OCI-LY1 (cell line): Measurements from ENCODE around the gene TMEM59L.

Source experiments
- H2AFZ ChIP-seq: fragments of 200-600 bp; sonication (generic), shearing (Covaris generic); 2 replicates; pipeline ENCODE4 v1.6.0; 2014; ENCODE audit warnings: antibody characterized with exemption, mild to moderate bottlenecking, low read length
- H3F3A ChIP-seq: fragments of 200-600 bp; sonication (generic), shearing (Covaris generic); 2 replicates; pipeline ENCODE4 v1.6.0; 2014; ENCODE audit warnings: mild to moderate bottlenecking, antibody characterized with exemption, low read length, moderate library complexity; ENCODE audit not compliant: insufficient read depth
- H3K27ac ChIP-seq: fragments of 200-600 bp; sonication (generic); 2 replicates; pipeline ENCODE4 v1.5.1; 2014; ENCODE audit warnings: low read length, mixed run types, mild to moderate bottlenecking, low read depth; ENCODE audit not compliant: poor library complexity, severe bottlenecking
- H3K27me3 ChIP-seq: fragments of 200-600 bp; sonication (generic); 2 replicates; pipeline ENCODE4 v1.6.0; 2014; ENCODE audit warnings: antibody characterized with exemption, mild to moderate bottlenecking, low read length, moderate library complexity; ENCODE audit not compliant: insufficient read depth
- H3K36me3 ChIP-seq: fragments of 200-600 bp; sonication (generic); 2 replicates; pipeline ENCODE4 v1.6.1; 2014; ENCODE audit warnings: mild to moderate bottlenecking, antibody characterized with exemption, low read length, moderate library complexity, mixed read lengths; ENCODE audit not compliant: insufficient read depth
- H3K4me1 ChIP-seq: fragments of 200-600 bp; sonication (generic); 2 replicates; pipeline ENCODE4 v1.5.1; 2014; ENCODE audit warnings: mild to moderate bottlenecking, low read length, moderate library complexity; ENCODE audit not compliant: insufficient read depth, severe bottlenecking
- H3K4me2 ChIP-seq: fragments of 200-600 bp; sonication (generic), shearing (Covaris generic); 2 replicates; pipeline ENCODE4 v1.6.1; 2014; ENCODE audit warnings: low read length
- H3K4me3 ChIP-seq: fragments of 200-600 bp; sonication (generic); 2 replicates; pipeline ENCODE4 v1.5.1; 2014; ENCODE audit warnings: low read length, low read depth, mild to moderate bottlenecking, mixed read lengths; ENCODE audit not compliant: poor library complexity, severe bottlenecking
- H3K79me2 ChIP-seq: fragments of 200-600 bp; shearing (Covaris generic); 2 replicates; pipeline ENCODE4 v1.6.1; 2016; ENCODE audit warnings: mixed run types, low read length, mixed read lengths; ENCODE audit not compliant: insufficient read depth
- H3K9ac ChIP-seq: fragments of 200-600 bp; sonication (generic), shearing (Covaris generic); 2 replicates; pipeline ENCODE4 v1.6.1; 2014; ENCODE audit warnings: mild to moderate bottlenecking, low read length, mixed read lengths
- H3K9me2 ChIP-seq: fragments of 200-600 bp; sonication (generic), shearing (Covaris generic); 2 replicates; pipeline ENCODE4 v1.6.1; 2014; ENCODE audit warnings: low read depth, mild to moderate bottlenecking, low read length, mixed read lengths
- H3K9me3 ChIP-seq: fragments of 200-600 bp; shearing (Covaris generic); 2 replicates; pipeline ENCODE4 v1.6.1; 2014; ENCODE audit warnings: low read length, mixed read lengths
- H4K20me1 ChIP-seq: fragments of 200-600 bp; sonication (generic), shearing (Covaris generic); 2 replicates; pipeline ENCODE4 v1.6.0; 2016; ENCODE audit warnings: mild to moderate bottlenecking, low read length; ENCODE audit not compliant: insufficient read depth
- EZH2 ChIP-seq: fragments of 200-600 bp; sonication (generic), shearing (Covaris generic); IDR thresholded peaks from 2 replicates; pipeline ENCODE4 v1.8.0; 2017; ENCODE audit warnings: borderline replicate concordance, mixed run types, mild to moderate bottlenecking, antibody characterized with exemption, low read length, moderate library complexity, mixed read lengths
- TF ChIP-seq, protein P1 (sequence below): fragments of 200-600 bp; sonication (generic), shearing (Covaris generic); IDR thresholded peaks from 2 replicates; pipeline ENCODE4 v1.5.1; 2017; ENCODE audit warnings: mild to moderate bottlenecking, antibody characterized with exemption, low read length, moderate library complexity, mixed read lengths

Gene TMEM59L

DNA sequence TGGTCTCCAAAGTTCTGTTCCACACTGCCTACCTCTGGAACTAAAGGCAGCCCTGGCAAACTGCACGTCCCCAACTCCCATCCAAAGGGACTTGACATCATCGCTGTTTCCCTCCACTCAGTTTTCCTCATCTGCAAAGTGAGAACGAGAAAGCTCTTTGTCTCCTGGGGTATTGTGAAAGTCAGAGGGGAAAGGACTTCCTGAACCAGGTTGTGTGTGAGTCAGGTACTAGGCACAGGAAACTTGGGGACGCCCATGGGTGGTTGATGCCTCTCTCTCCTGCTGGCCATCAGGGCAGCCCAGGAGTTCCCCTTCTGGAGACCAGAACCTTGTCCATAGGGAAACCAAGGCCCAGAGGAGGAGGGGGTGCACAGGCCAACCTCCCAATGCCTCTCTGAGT lies 10.8 kb upstream of the TMEM59L start:
- Histone ChIP-seq H4K20me1 (no peaks in the 10 kb centered on the region), H3K27ac (no peak overlapping the region), H3K79me2 (no peaks in the 10 kb centered on the region), H2AFZ (no peak overlapping the region), H3K9me2 (no peaks in the 10 kb centered on the region), H3K9me3 (no peaks in the 10 kb centered on the region), H3K4me2 (no peak overlapping the region), H3K4me1 (no peaks in the 10 kb centered on the region), H3K27me3 (peaks cover 15% of the 10 kb centered on the region; the same call in 1 of the 2 replicates), H3F3A (no peaks in the 10 kb centered on the region), H3K36me3 (no peaks in the 10 kb centered on the region), H3K4me3 (no peak overlapping the region), H3K9ac (no peak overlapping the region)
- TF ChIP-seq EZH2: no peak
- TF ChIP-seq, protein P1, sequence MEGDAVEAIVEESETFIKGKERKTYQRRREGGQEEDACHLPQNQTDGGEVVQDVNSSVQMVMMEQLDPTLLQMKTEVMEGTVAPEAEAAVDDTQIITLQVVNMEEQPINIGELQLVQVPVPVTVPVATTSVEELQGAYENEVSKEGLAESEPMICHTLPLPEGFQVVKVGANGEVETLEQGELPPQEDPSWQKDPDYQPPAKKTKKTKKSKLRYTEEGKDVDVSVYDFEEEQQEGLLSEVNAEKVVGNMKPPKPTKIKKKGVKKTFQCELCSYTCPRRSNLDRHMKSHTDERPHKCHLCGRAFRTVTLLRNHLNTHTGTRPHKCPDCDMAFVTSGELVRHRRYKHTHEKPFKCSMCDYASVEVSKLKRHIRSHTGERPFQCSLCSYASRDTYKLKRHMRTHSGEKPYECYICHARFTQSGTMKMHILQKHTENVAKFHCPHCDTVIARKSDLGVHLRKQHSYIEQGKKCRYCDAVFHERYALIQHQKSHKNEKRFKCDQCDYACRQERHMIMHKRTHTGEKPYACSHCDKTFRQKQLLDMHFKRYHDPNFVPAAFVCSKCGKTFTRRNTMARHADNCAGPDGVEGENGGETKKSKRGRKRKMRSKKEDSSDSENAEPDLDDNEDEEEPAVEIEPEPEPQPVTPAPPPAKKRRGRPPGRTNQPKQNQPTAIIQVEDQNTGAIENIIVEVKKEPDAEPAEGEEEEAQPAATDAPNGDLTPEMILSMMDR: no peak

DNA sequence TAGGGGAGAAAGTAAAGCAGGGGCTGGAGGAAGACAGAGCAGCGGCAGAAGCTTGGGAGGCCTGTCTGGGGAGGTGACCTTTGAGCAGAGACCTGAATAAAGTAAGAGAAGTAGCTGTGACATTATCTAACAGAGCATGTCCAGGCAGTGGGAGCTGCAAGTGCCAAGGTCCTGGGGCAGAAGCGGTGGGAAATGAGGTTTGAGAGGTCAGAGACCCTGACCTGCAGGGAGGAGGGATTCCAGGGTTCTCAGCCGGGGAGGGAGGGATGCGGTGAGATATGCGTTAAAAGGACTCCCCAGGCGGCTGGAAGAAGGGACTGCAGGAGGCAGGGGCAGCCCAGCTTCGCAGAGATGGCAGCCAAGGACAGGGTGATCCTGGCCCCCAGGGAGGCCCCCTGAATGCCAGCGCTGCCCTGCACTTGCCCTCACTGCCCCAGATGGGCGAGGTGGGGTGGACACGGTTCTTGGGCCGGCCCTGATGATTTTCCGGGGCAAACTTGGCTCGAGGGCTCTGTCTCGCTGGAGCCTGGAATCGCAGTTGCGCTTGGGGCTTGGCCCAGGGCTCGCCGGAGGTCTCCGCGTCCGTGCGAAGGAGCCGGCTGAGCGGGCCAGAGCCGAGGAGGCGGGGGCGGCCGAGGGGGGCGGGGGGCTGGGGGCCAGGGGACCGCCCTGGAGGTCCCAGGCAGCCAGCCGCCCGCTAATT lies 9.3 kb upstream of the TMEM59L start:
- Histone ChIP-seq H3K36me3 (no peaks in the 10 kb centered on the region), H3K4me3 (no peak overlapping the region), H3K79me2 (no peaks in the 10 kb centered on the region), H4K20me1 (no peaks in the 10 kb centered on the region), H3K27me3 (peaks cover 18% of the 10 kb centered on the region; the same call in 1 of the 2 replicates), H3K9me2 (no peaks in the 10 kb centered on the region), H2AFZ (no peak overlapping the region), H3K9ac (no peak overlapping the region), H3K4me2 (no peak overlapping the region), H3K4me1 (no peaks in the 10 kb centered on the region), H3K9me3 (no peaks in the 10 kb centered on the region), H3K27ac (no peak overlapping the region), H3F3A (no peaks in the 10 kb centered on the region)
- TF ChIP-seq EZH2: no peak
- TF ChIP-seq, protein P1: 0 out of 2 replicates have a peak, but pooled peaks have one; percentile 7

GRCh38 chr19:18603958-18604819 lies 8.5 kb upstream of the TMEM59L start:
- H3K36me3 ChIP-seq: no peaks in the 10 kb centered on the region
- TF ChIP-seq EZH2: no peak
- TF ChIP-seq, protein P1: no peak
- no peaks in the 10 kb centered on the region for H3F3A ChIP-seq

More at GRCh38 chr19:18603958-18604819, 8.5 kb upstream of the TMEM59L start:
- Histone ChIP-seq H3K4me1 (no peaks in the 10 kb centered on the region), H3K9me3 (no peaks in the 10 kb centered on the region), H4K20me1 (no peaks in the 10 kb centered on the region), H2AFZ (no peak overlapping the region), H3K4me2 (no peak overlapping the region), H3K4me3 (no peak overlapping the region), H3K9me2 (no peaks in the 10 kb centered on the region), H3K79me2 (no peaks in the 10 kb centered on the region), H3K27ac (no peak overlapping the region), H3K9ac (no peak overlapping the region), H3K27me3 (peaks cover 22% of the 10 kb centered on the region; the same call in 1 of the 2 replicates)
